Transverse colon (tissue), 4 donors: ENCODE measurements around the gene MFN1. TPM values are rescaled to one million over a fixed set of nuclear protein-coding genes. Genes with fewer than 3 reads are reported as not detected.

ENCODE experiments used
- DNase-seq: peaks from one replicate; pipeline ENCODE4 v3.0.0-alpha.2; 2019
- H3K27ac ChIP-seq, 4 donors: fragments of 200-600 bp; sonication (generic); 2 replicates each; pipeline ENCODE4 v1.5.1; 2016 to 2018; ENCODE audit warnings: inconsistent platforms in 4 of 4
- H3K27me3 ChIP-seq: fragments of 200-600 bp; sonication (generic); 2 replicates; pipeline ENCODE4 v1.5.1; 2017; ENCODE audit warnings: inconsistent platforms
- H3K36me3 ChIP-seq, 4 donors: fragments of 200-600 bp; sonication (generic); 2 replicates each; pipeline ENCODE4 v1.5.1; 2017 to 2019; ENCODE audit warnings: inconsistent platforms in 4 of 4
- H3K4me1 ChIP-seq, 4 donors: fragments of 200-600 bp; sonication (generic); 2 replicates each; pipeline ENCODE4 v1.5.1; 2017 to 2020; ENCODE audit warnings: inconsistent platforms in 4 of 4
- H3K4me3 ChIP-seq, 4 donors: fragments of 200-600 bp; sonication (generic); 1 replicate in 1 of 4; 2 replicates in 3 of 4; pipeline versions ENCODE4 v1.5.1 to v1.6.1; 2017 to 2019; ENCODE audit warnings: inconsistent platforms in 4 of 4
- H3K9me3 ChIP-seq, 2 donors: fragments of 200-600 bp; sonication (generic); 2 replicates each; pipeline ENCODE4 v1.5.1; 2017 to 2019; ENCODE audit warnings: inconsistent platforms in 2 of 2
- EP300 ChIP-seq: sonication (generic); formaldehyde crosslinking; IDR thresholded peaks from one replicate; pipeline ENCODE4 v1.6.1; 2017; ENCODE audit warnings: antibody characterized with exemption, low read depth
- POLR2A ChIP-seq: fragments of 450-650 bp; IDR thresholded peaks from one replicate; pipeline ENCODE4 v1.6.1; 2016; ENCODE audit warnings: antibody characterized with exemption, mild to moderate bottlenecking, moderate library complexity
- POLR2AphosphoS5 ChIP-seq, 3 donors: sonication (generic); formaldehyde crosslinking; IDR thresholded peaks; one replicate each; pipeline ENCODE4 v1.6.1; 2016; ENCODE audit warnings: antibody characterized with exemption in 3 of 3
- WGBS, 2 donors: methylation state at CpG; one replicate each; pipeline ENCODE4 v1.1.5; 2018; ENCODE audit warnings: low coverage in 1 of 2; 5-methylcytosine and 5-hydroxymethylcytosine counted together
- in situ Hi-C, 4 donors: fragments of 200-750 bp; cut with MboI; loops; one replicate each; pipeline versions ENCODE4 v1.15.0 to v1.15.1; 2017; ENCODE audit warnings: low sequenced_read_pairs in 3 of 4, low pct_ligation_motif_present in 1 of 4, low pct_unique_long_range_greater_than_20kb in 1 of 4
- intact Hi-C: fragments of 100-400 bp; cut with DNase I; formaldehyde crosslinking; loops from one replicate; pipeline ENCODE4 v1.15.1; 2023; ENCODE audit warnings: low total_unique reads
- total RNA-seq, 4 donors: library from RNA; depleted of rRNA; stranded (reverse); fragments of >200 nt; gene quantifications; one replicate each; pipeline ENCODE4 v1.1.0, GENCODE V29; 2016
- TF ChIP-seq, protein P1 (sequence below), 5 experiments: fragments of 200-600 bp in 3 of 5; fragments of 450-650 bp in 2 of 5; sonication (generic) in 3 of 5; IDR thresholded peaks; 1 replicate in 2 of 5; 2 replicates in 3 of 5; pipeline ENCODE4 v1.5.1; 2016 to 2017; ENCODE audit warnings: antibody characterized with exemption in 5 of 5, inconsistent platforms in 3 of 5, mild to moderate bottlenecking in 2 of 5, moderate library complexity in 1 of 5

MFN1 gene
- total RNA-seq, 4 donors from 2014 or later, result 46.8 to 69.4 (median 62.6) TPM

DNA sequence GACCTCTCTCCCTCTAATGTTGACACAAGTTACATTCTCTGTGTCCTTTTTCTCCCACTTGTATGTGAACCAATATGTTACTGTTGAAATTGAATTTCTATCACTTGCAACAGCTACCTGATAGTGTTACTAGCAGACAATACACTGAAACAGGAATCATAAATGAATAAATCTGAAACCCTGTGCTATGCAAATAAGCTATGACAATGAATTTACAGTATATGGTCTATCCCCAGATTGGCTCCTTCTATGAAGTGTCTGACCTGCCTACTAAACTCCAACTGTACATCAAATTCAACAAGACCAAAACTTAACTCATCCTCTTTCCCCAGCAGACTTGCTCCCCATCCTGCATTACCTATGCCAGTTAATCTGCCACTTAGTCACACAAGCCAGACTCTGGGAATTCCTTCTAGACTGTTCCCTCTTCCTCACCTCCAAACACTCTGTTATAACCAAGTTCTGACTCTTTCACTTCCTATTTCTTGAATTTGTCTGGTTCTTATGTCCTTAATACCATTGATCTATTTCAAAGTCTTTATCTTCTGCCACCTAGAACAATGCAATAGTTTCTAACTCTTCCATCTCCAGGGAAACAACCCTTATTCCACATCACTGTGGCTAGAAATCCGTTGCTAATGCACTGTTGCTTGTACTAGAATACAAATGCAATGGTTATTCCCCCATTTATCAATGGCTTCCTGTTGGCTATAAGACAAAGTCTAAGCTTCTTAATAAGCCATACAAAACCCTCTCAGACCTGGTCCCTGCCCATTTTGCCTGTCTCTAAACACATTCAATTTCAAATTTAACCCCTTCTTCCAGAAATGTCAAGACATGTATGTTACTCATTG, 38.1 kb upstream of the MFN1 start:
- H3K27me3 ChIP-seq, result no peaks in the 10 kb centered on the region
- no peaks in the 10 kb centered on the region for H3K9me3 ChIP-seq
- H3K36me3 ChIP-seq, result no peaks in the 10 kb centered on the region
- H3K4me3 ChIP-seq, result no peak overlapping the region
- intact Hi-C loops, result loop anchor here (10.0 kb wide), 1 partner anchor 205 kb away; no protein-coding TSS in a partner anchor
- WGBS, 2 donors, result 29 to 40% methylated on average over 1 of the region's 1 CpG
- no peak overlapping the region for H3K27ac ChIP-seq
- H3K4me1 ChIP-seq, result no peaks in the 10 kb centered on the region
- TF ChIP-seq POLR2A, result no peak
- no peak for TF ChIP-seq POLR2AphosphoS5 (IDR thresholded peaks at IDR 0.05)
- TF ChIP-seq, protein P1, sequence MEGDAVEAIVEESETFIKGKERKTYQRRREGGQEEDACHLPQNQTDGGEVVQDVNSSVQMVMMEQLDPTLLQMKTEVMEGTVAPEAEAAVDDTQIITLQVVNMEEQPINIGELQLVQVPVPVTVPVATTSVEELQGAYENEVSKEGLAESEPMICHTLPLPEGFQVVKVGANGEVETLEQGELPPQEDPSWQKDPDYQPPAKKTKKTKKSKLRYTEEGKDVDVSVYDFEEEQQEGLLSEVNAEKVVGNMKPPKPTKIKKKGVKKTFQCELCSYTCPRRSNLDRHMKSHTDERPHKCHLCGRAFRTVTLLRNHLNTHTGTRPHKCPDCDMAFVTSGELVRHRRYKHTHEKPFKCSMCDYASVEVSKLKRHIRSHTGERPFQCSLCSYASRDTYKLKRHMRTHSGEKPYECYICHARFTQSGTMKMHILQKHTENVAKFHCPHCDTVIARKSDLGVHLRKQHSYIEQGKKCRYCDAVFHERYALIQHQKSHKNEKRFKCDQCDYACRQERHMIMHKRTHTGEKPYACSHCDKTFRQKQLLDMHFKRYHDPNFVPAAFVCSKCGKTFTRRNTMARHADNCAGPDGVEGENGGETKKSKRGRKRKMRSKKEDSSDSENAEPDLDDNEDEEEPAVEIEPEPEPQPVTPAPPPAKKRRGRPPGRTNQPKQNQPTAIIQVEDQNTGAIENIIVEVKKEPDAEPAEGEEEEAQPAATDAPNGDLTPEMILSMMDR (IDR thresholded peaks at IDR 0.05), result no peak
- TF ChIP-seq EP300, result no peak
- in situ Hi-C loops, result loop anchor here (10.0 to 25.0 kb wide), 4 partner anchors 165 to 295 kb away; partner anchors contain the start of gene PIK3CA (in 1 of the 4)
- no peak for DNase-seq

DNA sequence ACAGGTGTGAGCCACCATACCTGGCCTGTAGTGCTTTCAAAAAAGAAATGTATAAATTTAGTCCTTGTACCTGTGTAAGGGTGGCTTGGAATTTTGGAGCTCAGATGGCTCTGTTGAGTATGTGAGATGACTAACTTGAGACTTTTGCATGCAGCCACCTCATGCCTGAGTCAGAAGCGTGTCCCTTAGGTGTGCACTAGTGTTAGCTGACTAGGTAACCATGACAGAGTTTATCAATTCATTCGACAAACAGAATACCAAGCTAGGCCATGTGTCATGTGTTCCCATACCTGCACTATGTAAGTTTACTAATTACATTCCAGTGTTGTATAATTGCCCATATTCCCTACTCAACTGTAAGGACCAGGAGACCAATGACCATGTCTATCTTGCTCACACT, 28.6 kb upstream of the MFN1 start:
- TF ChIP-seq, protein P1 (IDR thresholded peaks at IDR 0.05), result no peak
- TF ChIP-seq POLR2AphosphoS5 (IDR thresholded peaks at IDR 0.05) (no peak), EP300 (no peak), POLR2A (no peak)
- Histone ChIP-seq H3K27me3 (no peaks in the 10 kb centered on the region), H3K4me3 (no peak overlapping the region), H3K9me3 (no peaks in the 10 kb centered on the region), H3K36me3 (no peaks in the 10 kb centered on the region), H3K27ac (no peak overlapping the region), H3K4me1 (peaks cover 7 to 21% (median 8%) of the 10 kb centered on the region in 4 donors)
- DNase-seq, result no peak
- in situ Hi-C loops (loop anchor here (5.0 to 25.0 kb wide), 5 partner anchors 174 to 304 kb away; partner anchors contain the start of gene PIK3CA (in 1 of the 4)), intact Hi-C loops (loop anchor here (5.0 to 10.0 kb wide), 2 partner anchors 214 to 307 kb away; no protein-coding TSS in a partner anchor)
- WGBS, 2 donors, result 95% methylated on average over 2 of the region's 2 CpGs; no CpG with 5 or more reads in 1 of the 2 donors

DNA sequence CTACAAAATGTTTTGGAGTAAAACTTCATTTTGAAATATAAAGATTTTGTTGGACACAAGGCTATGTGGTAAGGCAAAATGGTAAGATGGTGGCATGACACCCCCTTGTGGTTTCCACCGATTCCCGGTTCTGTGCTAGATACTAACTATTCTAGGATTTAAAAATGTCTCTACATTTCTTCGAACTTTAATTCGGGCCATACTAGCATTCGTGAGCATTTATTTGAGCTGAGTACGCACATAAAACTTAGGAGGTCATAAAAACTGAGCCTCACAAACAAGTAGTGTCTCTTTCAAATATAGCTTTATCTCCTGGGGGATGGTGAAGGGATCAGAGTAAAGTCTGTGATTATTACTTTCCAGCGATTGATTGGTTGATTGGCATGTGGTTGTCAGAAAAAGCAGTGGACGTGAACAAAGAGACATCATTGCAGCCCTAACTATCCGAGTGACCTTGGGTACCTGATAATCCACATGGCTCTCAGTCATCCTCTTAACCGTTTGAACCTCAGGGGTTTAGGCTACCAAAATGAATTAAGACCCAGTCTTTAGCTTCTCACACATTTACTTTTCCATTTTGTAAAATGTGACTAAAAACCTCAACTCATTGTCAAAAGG, 25.7 kb upstream of the MFN1 start:
- H3K9me3 ChIP-seq, result no peaks in the 10 kb centered on the region
- 17 to 19% methylated on average over 10 of the region's 10 CpGs for WGBS, 2 donors
- peak overlapping the region in 2 of 4 donors; percentile 77 to 90 for H3K4me3 ChIP-seq
- peak overlapping the region; percentile 92 to 98 (median 97) for H3K27ac ChIP-seq
- in situ Hi-C loops (loop anchor here in 2 of 4 donors (25.0 kb wide), 1 partner anchor 209 kb away; no protein-coding TSS in a partner anchor), intact Hi-C loops (loop anchor here (5.0 kb wide), 1 partner anchor 174 kb away; the partner anchor contains the start of gene PIK3CA)
- DNase-seq, result peak; percentile 25
- TF ChIP-seq POLR2AphosphoS5 (IDR thresholded peaks at IDR 0.05) (no peak), POLR2A (no peak)
- TF ChIP-seq, protein P1 (IDR thresholded peaks at IDR 0.05), result peak; percentile 30 to 37 (median 37)
- no peaks in the 10 kb centered on the region for H3K27me3 ChIP-seq
- H3K4me1 ChIP-seq, result peaks cover 13 to 33% (median 22%) of the 10 kb centered on the region in 4 donors
- no peaks in the 10 kb centered on the region for H3K36me3 ChIP-seq
